Frontal cortex (tissue), 4 donors: Measurements from ENCODE around the gene RGS7. TPM values are rescaled to one million over a fixed set of nuclear protein-coding genes. Genes with fewer than 3 reads are reported as not detected.
A peak's percentile ranks its signal among the peaks of the same experiment; 100 is the strongest.
"Not testable (repeated sequence)": the region's sequence is repeated elsewhere in the genome, so short reads cannot be mapped to it uniquely, and the experiment has no call there.

Source experiments
- DNase-seq, 2 donors: peaks; one replicate each; pipeline ENCODE4 v3.0.0; 2012; ENCODE audit warnings: low spot score in 2 of 2
- FAIRE-seq: peaks from 2 replicates; lab custom pipeline; 2012; peaks lifted over from hg19 to GRCh38; lab: Jason Lieb, UNC
- total RNA-seq: library from RNA; depleted of rRNA; stranded (reverse); fragments of >200 nt; gene quantifications from one replicate; pipeline ENCODE4 v1.2.3, GENCODE V29; 2014
- donor health status: control.
- donor health status: control.
- donor health status: control.

Gene RGS7
- total RNA-seq, 1 donor from 2014 or later = 20.0 TPM

DNA sequence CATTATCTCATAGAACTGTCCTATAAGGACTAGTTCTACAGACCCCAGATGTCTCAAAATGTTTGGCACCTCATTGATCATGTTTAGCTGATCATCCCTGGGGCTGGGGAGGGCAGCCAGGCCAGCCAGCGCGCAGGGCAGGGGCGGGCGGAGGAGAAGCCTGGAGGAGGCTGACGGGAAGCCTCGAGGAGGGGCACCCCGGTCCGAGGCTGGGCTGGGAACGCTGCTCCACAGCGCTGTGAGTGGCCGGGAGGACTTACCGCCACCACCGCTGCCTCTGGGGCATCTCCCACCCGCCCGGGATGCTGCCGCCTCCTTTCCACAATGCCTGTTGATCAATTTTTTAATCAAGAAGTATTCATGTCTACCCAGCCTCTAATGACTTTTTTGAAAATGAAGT is 585.6 kb downstream of the RGS7 start:
- FAIRE-seq = no peak
- no peak for DNase-seq

DNA sequence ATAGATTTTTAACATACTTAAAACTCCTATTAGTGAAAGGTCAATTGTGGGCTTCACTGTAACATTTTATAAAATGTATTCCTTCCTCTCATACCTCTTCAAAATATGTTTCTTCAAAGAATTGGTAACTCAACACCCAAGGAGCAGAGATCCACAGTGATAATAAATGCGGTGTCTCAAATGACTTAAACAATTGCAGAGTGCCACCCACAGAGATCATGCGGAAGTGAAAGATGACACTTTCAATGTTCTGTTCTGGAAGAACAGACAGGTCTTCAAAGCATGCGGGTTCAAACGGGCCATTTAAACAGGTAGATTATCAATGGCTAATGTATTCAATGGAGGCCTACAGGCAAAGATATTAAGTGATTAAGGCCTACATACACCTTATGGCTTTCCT is 588.0 kb downstream of the RGS7 start:
- FAIRE-seq (no peak), DNase-seq (no peak)

GRCh38 chr1:240766831-240767230 is 590.2 kb downstream of the RGS7 start:
- DNase-seq (no peak), FAIRE-seq (no peak)

DNA sequence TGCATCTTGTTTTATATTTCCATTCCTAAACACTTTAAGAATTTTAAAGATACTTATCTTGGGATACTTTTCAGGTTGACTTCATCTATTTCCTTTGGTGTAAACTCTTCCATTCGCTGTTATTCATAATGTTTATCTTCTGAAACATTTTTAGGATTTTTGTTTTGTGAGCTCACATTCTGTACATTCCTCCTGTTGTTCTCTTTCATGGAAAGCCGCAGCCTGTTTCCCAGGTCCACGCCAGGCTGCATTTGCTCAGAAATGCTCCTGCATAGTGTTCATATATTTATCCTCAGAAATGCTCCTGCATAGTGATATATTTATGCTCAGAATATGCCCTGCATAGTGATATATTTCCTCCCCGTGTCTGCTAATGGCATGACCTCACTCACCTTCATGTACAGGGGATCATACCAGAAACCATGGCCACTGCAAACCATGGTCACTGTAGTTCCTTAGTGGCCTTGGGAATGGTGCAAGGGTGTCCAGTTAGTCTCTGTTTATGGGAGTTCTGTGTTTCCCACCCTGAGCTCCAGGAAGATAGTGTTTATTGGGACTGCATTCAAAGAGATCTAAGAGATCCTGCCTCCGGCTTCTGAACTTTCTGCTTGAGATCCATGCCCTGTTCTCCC is 591.2 kb downstream of the RGS7 start:
- no peak for FAIRE-seq
- DNase-seq = no peak

- FAIRE-seq (no peak), DNase-seq (no peak)
Observed at GRCh38 chr1:240763771-240764170, 593.2 kb downstream of the RGS7 start.

- not testable (repeated sequence) for FAIRE-seq, DNase-seq
Observed at GRCh38 chr1:240763095-240763494, 593.9 kb downstream of the RGS7 start.

GRCh38 chr1:240762471-240762987 is 594.5 kb downstream of the RGS7 start:
- not testable (repeated sequence) for FAIRE-seq, DNase-seq

GRCh38 chr1:240758777-240759176 is 598.2 kb downstream of the RGS7 start:
- not testable (repeated sequence) for DNase-seq, FAIRE-seq

- DNase-seq (no peak), FAIRE-seq (no peak)
Observed at GRCh38 chr1:240758296-240758695, 598.7 kb downstream of the RGS7 start.

DNA sequence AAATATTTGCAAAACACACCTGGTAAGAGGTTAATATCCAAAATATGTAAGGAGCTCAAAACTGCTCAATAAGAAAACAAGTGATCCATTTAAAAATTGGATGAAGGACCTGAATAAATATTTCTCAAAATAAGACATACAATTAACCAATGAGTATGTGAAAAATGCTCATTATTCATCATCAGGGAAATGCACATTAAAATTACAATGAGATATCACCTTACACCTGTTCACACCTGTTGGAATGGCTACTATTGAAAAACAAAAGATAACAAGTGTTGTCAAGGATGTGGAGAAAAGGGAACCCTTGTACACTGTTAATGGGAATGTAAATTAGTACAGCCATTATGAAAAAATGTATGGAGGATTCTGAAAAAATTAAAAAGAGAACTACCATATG is 609.1 kb downstream of the RGS7 start:
- FAIRE-seq = no peak
- no peak for DNase-seq

DNA sequence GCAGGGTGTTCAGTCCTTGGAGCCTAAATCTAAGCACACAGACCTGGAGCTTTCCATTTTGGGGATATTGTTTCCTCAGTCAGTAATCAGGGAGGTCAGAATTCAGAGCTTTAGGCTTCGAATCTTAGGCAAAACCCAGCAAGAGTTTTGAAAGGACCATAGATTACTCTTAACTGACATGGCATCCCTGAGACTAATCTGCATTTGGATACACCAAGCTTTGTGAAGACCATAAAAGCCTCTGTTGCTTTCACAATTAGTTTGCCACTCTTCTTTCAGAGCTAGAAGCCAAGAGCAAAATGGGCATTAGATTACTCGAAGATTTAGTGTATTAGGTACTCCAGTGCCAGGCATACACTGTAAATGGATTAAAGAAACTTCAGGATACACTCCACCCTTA is 613.3 kb downstream of the RGS7 start:
- DNase-seq = no peak

DNA sequence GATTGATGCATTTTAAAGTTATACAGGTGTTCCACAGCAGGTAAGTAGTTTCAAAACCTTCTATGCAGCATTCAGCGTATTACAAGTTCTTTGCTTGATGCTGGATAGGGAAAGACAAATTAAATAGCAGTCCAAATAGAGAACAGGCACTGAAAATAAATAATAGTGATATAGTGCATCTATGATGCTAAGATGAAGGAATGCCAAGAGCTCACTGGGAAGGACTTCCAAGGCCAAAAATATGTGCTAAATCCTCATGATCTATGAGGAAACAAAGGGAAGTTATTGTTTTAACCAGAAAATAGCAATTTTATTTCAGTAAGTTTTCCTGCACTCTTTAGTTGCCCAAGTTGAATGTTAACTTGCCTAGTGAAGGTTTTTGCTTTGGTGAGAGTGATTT is 617.3 kb downstream of the RGS7 start:
- FAIRE-seq (no peak), DNase-seq (no peak)

More for the DNA sequence above, 613.3 kb downstream of the RGS7 start:
- FAIRE-seq = no peak

GRCh38 chr1:240739139-240739538 is 617.9 kb downstream of the RGS7 start:
- no peak for FAIRE-seq
- no peak for DNase-seq

DNA sequence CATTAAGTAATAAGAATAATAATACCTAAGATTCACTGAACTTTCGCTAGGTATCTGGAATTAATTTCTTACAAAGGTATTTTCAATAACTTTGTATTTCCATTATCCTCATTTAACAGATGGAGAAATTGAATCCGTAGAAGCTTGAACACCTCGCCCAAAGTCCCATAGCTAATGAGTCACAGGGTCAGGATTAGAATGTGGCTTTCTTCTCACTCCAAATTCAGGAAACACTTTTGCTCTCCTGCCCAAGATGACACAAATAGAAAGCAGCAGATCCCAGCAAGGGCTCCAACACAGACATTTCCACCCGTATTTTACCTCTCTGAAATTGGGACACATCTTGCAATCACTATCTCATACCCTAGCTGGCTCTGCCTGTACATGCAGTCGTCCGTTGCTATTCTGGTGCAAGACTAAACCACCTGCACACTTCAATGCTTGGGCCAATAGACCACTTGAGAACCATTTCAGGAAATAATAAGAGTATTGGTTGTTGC is 619.2 kb downstream of the RGS7 start:
- no peak for FAIRE-seq
- no peak for DNase-seq

GRCh38 chr1:240737298-240737697 is 619.7 kb downstream of the RGS7 start:
- FAIRE-seq (no peak), DNase-seq (no peak)

- DNase-seq, FAIRE-seq: not testable (repeated sequence)
Observed at GRCh38 chr1:240734705-240735104, 622.3 kb downstream of the RGS7 start.

- DNase-seq = no peak
Observed at GRCh38 chr1:240734001-240734400, 623.0 kb downstream of the RGS7 start.

GRCh38 chr1:240732390-240732789 is 624.6 kb downstream of the RGS7 start:
- FAIRE-seq (no peak), DNase-seq (peak; percentile 29 to 46)

More at GRCh38 chr1:240734001-240734400, 623.0 kb downstream of the RGS7 start:
- FAIRE-seq = no peak
